DOHH2 (cell line): Measurements from ENCODE around the gene CST8.

Source experiments
- CTCF ChIP-seq: fragments of 200-600 bp; sonication (generic); IDR thresholded peaks from one replicate; pipeline ENCODE4 v1.5.1; 2014; ENCODE audit warnings: antibody characterized with exemption, mild to moderate bottlenecking, low read depth, low read length; ENCODE audit not compliant: poor library complexity, severe bottlenecking
- EZH2phosphoT487 ChIP-seq: fragments of 200-600 bp; sonication (generic); IDR thresholded peaks from 2 replicates; pipeline ENCODE4 v1.6.1; 2017; ENCODE audit warnings: borderline replicate concordance, mild to moderate bottlenecking, antibody characterized with exemption, low read length, moderate library complexity, mixed read lengths

GRCh38 chr20:23459461-23460150 is 31.3 kb upstream of the CST8 start:
- TF ChIP-seq CTCF (no peak), EZH2phosphoT487 (no peak)
